GM12878 (cell line): ENCODE measurements around the gene BCKDHA. TPM values are rescaled to one million over a fixed set of nuclear protein-coding genes. Genes with fewer than 3 reads are reported as not detected.
A peak's percentile ranks its signal among the peaks of the same experiment; 100 is the strongest.

Experiments
- ASH2L ChIP-seq: fragments of 300-600, 200-600 bp; sonication (generic); IDR thresholded peaks from 2 replicates; pipeline ENCODE4 v1.6.1; 2017; ENCODE audit warnings: low read depth, mild to moderate bottlenecking, borderline replicate concordance
- CREB1 ChIP-seq: IDR thresholded peaks from 2 replicates; pipeline ENCODE4 v1.6.1; 2012; ENCODE audit warnings: low read depth, mild to moderate bottlenecking, inconsistent platforms
- FOS ChIP-seq: IDR thresholded peaks from 3 replicates; pipeline ENCODE4 v1.6.1; 2011; ENCODE audit warnings: borderline replicate concordance; ENCODE audit not compliant: insufficient read length; ENCODE audit errors: extremely low read depth
- FOXM1 ChIP-seq: IDR thresholded peaks from 2 replicates; pipeline ENCODE4 v1.6.1; 2012; ENCODE audit warnings: low read depth, mild to moderate bottlenecking, inconsistent platforms, low read length, moderate library complexity
- GABPA ChIP-seq: IDR thresholded peaks from 2 replicates; pipeline ENCODE4 v1.6.1; 2014; ENCODE audit warnings: antibody characterized with exemption, low read depth, mild to moderate bottlenecking, inconsistent platforms
- GATAD2B ChIP-seq: fragments of 450-650 bp; conservative IDR thresholded peaks from 2 replicates; pipeline ENCODE4 v1.6.1; 2017; ENCODE audit warnings: low read depth, mild to moderate bottlenecking, moderate library complexity
- MEF2A ChIP-seq: IDR thresholded peaks from 2 replicates; pipeline ENCODE4 v1.6.1; 2011; ENCODE audit warnings: low read depth, mild to moderate bottlenecking, low read length, moderate library complexity; ENCODE audit not compliant: insufficient read depth
- NR2F1 ChIP-seq: fragments of 450-650 bp; conservative IDR thresholded peaks from 2 replicates; pipeline ENCODE4 v1.6.1; 2017; ENCODE audit warnings: mild to moderate bottlenecking
- RELA ChIP-seq: fragments of 450-650 bp; IDR thresholded peaks from 2 replicates; pipeline ENCODE4 v1.8.0; 2014; ENCODE audit warnings: borderline replicate concordance; ENCODE audit not compliant: partially characterized antibody
- SMAD5 ChIP-seq: IDR thresholded peaks from 2 replicates; pipeline ENCODE4 v1.6.1; 2016; ENCODE audit warnings: antibody characterized with exemption, low read depth
- SREBF1 ChIP-seq: IDR thresholded peaks from 2 replicates; pipeline ENCODE4 v1.6.1; 2012; ENCODE audit warnings: mild to moderate bottlenecking, low read length
- SREBF2 ChIP-seq: IDR thresholded peaks from 2 replicates; pipeline ENCODE4 v1.6.1; 2012; ENCODE audit warnings: mild to moderate bottlenecking, low read length
- WRNIP1 ChIP-seq: IDR thresholded peaks from 2 replicates; pipeline ENCODE4 v1.6.1; 2011; ENCODE audit warnings: low read depth, low read length, improper control_type of control experiment, borderline replicate concordance
- ZNF622 ChIP-seq: fragments of 450-650 bp; IDR thresholded peaks from 2 replicates; pipeline ENCODE4 v1.6.1; 2017; ENCODE audit warnings: mild to moderate bottlenecking, inconsistent platforms
- polyA plus RNA-seq, 11 experiments: library from polyadenylated mRNA; depleted of rRNA in 4 of 11; unstranded in 6 of 11; stranded (reverse) in 5 of 11; fragments of >200 nt; fragmentation: Nextera tagmentation in 4 of 11; fragmentation: Illumina TruSeq in 1 of 11; extraction: Ambion mirVana in 4 of 11; extraction: Trizol in 1 of 11; gene quantifications; 1 replicate in 1 of 11; 2 replicates in 10 of 11; pipeline versions ENCODE4 v1.2.1 to v1.2.3, GENCODE V29; 2011 to 2016; ENCODE audit warnings: inconsistent platforms in 2 of 11, missing spikeins in 2 of 11, low read depth in 1 of 11
- total RNA-seq, 4 experiments: library from RNA; depleted of rRNA in 3 of 4; stranded (reverse); fragments of >200 nt in 3 of 4; fragmentation: Illumina TruSeq in 1 of 4; extraction: Trizol in 1 of 4; gene quantifications; 2 replicates each; pipeline versions ENCODE4 v1.2.1 to v1.2.3, GENCODE V29; 2013 to 2021
- TF ChIP-seq, protein P1 (sequence below): fragments of 450-650 bp; formaldehyde crosslinking; IDR thresholded peaks from 2 replicates; pipeline ENCODE4 v1.5.0; 2022; ENCODE audit warnings: mild to moderate bottlenecking, missing genetic modification characterization
- TF ChIP-seq, protein P2 (sequence below): fragments of 150-350 bp; IDR thresholded peaks from 2 replicates; pipeline ENCODE4 v1.6.1; 2016; ENCODE audit warnings: low read depth, low read length
- TF ChIP-seq, protein P3 (sequence below): IDR thresholded peaks from 2 replicates; pipeline ENCODE4 v1.6.1; 2012; ENCODE audit warnings: low read depth, low read length, improper control_type of control experiment
- TF ChIP-seq, protein P4 (sequence below): IDR thresholded peaks from 2 replicates; pipeline ENCODE4 v1.6.1; 2012; ENCODE audit warnings: low read depth, low read length, improper control_type of control experiment
- TF ChIP-seq, protein P5 (sequence below): fragments of 450-650 bp; IDR thresholded peaks from 2 replicates; pipeline ENCODE4 v1.6.1; 2017; ENCODE audit warnings: low read depth, mild to moderate bottlenecking, moderate library complexity

The BCKDHA gene
- total and polyA plus RNA-seq, 10 of the 15 experiments (the other 5 are each of a cell fraction or from before 2014, with no cell fraction given): 9.9 to 107 (median 46.4) TPM

DNA sequence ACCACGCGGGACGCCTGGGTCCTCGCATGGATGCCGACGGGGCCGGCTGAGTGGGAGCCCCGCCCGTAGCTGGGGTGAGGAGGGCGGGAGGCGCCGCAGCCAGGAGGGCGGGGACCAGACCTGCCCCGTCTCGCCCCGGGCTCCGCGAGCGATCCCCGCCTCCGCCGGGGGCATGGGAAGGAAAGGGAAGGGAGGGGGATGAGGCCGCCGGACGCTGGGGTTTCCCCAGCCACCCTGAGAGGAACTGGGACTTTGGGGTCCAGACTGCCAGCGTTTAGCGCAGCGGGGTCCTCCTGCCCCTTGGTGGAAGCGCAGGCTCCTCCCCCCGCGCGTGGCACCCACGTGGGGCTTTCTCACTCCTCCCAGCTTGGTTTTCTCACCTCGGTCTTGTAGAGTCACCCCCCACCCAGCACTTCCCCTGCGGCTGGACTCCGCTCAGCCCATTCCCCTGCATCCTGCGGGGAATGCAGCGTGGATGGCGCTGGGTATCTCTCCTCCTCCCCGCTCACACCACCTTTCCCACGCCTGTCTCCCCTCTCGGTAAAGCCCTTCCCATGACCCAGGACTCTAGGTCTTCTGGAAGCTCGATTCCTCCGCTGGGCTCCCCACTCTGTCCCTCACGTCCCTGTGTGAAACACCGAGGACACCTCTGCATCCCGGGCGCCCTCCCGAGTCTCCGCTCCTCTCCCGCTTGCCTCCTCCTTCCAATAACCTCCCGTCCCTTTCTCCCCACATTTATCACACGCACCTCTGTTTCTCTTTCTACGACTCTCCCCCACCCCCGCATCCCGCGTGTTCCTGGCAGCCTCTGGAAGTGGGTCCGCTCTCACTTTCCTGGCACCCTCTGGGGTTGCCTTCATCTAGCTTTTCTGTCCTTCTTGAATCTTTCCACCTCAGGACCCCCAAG is 46.0 kb upstream of the BCKDHA start (continued):
- TF ChIP-seq NR2F1 (no peak), WRNIP1 (no peak), GABPA (no peak), RELA (no peak), ASH2L (no peak), FOS (no peak), SREBF1 (no peak), GATAD2B (peak; percentile 61; the same call in 1 of the 2 replicates), CREB1 (0 out of 2 replicates have a peak, but pooled peaks have one; percentile 42), FOXM1 (no peak), SREBF2 (no peak), MEF2A (no peak), SMAD5 (no peak), ZNF622 (no peak)
- TF ChIP-seq, protein P1, sequence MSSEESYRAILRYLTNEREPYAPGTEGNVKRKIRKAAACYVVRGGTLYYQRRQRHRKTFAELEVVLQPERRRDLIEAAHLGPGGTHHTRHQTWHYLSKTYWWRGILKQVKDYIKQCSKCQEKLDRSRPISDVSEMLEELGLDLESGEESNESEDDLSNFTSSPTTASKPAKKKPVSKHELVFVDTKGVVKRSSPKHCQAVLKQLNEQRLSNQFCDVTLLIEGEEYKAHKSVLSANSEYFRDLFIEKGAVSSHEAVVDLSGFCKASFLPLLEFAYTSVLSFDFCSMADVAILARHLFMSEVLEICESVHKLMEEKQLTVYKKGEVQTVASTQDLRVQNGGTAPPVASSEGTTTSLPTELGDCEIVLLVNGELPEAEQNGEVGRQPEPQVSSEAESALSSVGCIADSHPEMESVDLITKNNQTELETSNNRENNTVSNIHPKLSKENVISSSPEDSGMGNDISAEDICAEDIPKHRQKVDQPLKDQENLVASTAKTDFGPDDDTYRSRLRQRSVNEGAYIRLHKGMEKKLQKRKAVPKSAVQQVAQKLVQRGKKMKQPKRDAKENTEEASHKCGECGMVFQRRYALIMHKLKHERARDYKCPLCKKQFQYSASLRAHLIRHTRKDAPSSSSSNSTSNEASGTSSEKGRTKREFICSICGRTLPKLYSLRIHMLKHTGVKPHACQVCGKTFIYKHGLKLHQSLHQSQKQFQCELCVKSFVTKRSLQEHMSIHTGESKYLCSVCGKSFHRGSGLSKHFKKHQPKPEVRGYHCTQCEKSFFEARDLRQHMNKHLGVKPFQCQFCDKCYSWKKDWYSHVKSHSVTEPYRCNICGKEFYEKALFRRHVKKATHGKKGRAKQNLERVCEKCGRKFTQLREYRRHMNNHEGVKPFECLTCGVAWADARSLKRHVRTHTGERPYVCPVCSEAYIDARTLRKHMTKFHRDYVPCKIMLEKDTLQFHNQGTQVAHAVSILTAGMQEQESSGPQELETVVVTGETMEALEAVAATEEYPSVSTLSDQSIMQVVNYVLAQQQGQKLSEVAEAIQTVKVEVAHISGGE: no peak
- TF ChIP-seq, protein P2, sequence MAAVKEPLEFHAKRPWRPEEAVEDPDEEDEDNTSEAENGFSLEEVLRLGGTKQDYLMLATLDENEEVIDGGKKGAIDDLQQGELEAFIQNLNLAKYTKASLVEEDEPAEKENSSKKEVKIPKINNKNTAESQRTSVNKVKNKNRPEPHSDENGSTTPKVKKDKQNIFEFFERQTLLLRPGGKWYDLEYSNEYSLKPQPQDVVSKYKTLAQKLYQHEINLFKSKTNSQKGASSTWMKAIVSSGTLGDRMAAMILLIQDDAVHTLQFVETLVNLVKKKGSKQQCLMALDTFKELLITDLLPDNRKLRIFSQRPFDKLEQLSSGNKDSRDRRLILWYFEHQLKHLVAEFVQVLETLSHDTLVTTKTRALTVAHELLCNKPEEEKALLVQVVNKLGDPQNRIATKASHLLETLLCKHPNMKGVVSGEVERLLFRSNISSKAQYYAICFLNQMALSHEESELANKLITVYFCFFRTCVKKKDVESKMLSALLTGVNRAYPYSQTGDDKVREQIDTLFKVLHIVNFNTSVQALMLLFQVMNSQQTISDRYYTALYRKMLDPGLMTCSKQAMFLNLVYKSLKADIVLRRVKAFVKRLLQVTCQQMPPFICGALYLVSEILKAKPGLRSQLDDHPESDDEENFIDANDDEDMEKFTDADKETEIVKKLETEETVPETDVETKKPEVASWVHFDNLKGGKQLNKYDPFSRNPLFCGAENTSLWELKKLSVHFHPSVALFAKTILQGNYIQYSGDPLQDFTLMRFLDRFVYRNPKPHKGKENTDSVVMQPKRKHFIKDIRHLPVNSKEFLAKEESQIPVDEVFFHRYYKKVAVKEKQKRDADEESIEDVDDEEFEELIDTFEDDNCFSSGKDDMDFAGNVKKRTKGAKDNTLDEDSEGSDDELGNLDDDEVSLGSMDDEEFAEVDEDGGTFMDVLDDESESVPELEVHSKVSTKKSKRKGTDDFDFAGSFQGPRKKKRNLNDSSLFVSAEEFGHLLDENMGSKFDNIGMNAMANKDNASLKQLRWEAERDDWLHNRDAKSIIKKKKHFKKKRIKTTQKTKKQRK: no peak
- TF ChIP-seq, protein P3, sequence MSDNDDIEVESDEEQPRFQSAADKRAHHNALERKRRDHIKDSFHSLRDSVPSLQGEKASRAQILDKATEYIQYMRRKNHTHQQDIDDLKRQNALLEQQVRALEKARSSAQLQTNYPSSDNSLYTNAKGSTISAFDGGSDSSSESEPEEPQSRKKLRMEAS: no peak; the same call in 1 of the 2 replicates
- TF ChIP-seq, protein P4, sequence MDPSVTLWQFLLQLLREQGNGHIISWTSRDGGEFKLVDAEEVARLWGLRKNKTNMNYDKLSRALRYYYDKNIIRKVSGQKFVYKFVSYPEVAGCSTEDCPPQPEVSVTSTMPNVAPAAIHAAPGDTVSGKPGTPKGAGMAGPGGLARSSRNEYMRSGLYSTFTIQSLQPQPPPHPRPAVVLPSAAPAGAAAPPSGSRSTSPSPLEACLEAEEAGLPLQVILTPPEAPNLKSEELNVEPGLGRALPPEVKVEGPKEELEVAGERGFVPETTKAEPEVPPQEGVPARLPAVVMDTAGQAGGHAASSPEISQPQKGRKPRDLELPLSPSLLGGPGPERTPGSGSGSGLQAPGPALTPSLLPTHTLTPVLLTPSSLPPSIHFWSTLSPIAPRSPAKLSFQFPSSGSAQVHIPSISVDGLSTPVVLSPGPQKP: 0 out of 2 replicates have a peak, but pooled peaks have one; percentile 31
- TF ChIP-seq, protein P5, sequence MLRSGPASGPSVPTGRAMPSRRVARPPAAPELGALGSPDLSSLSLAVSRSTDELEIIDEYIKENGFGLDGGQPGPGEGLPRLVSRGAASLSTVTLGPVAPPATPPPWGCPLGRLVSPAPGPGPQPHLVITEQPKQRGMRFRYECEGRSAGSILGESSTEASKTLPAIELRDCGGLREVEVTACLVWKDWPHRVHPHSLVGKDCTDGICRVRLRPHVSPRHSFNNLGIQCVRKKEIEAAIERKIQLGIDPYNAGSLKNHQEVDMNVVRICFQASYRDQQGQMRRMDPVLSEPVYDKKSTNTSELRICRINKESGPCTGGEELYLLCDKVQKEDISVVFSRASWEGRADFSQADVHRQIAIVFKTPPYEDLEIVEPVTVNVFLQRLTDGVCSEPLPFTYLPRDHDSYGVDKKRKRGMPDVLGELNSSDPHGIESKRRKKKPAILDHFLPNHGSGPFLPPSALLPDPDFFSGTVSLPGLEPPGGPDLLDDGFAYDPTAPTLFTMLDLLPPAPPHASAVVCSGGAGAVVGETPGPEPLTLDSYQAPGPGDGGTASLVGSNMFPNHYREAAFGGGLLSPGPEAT: peak; percentile 73
